HG03175 (cell line): ENCODE data around the gene CD248.
"Not testable (repeated sequence)": the region's sequence is repeated elsewhere in the genome, so short reads cannot be mapped to it uniquely, and the experiment has no call there.

ENCODE experiments used
- ATAC-seq: cut with Tn5 transposase; IDR thresholded peaks from one replicate; pipeline ENCODE4 v1.9.1; 2021; ENCODE audit warnings: mild to moderate bottlenecking, moderate library complexity; ENCODE audit not compliant: unreplicated experiment

Gene CD248

DNA sequence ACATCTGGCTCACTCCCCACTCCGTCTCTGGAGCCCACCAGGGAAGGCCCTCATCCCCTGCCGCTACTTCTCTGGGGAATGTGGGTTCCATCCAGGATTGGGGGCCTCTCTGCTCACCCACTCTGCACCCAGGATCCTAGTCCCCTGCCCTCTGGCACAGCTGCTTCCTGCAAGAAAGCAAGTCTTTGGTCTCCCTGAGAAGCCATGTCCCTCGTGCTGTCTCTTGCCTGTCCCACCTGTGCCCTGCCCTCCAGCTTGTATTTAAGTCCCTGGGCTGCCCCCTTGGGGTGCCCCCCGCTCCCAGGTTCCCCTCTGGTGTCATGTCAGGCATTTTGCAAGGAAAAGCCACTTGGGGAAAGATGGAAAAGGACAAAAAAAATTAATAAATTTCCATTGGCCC lies 39.8 kb downstream of the CD248 start:
- not testable (repeated sequence) for ATAC-seq

DNA sequence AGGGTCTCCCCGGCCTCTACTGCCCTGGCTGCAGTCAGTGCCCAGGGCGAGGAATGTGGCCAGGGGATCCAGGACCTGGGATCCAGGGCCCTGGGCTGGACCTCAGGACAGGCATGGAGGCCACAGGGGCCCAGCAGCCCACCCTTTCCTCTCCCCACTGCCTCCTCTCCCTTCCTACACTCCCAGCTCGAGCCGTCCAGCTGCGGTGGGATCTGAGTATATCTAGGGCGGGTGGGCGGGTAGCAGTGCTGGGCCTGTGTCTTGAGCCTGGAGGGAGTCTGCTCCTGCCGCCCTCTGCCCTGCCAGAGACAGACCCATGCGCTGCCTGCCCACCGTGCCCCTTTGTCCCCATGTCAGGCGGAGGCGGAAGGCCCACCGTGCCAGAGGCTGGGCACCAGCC lies 40.2 kb downstream of the CD248 start:
- ATAC-seq = not testable (repeated sequence)

DNA sequence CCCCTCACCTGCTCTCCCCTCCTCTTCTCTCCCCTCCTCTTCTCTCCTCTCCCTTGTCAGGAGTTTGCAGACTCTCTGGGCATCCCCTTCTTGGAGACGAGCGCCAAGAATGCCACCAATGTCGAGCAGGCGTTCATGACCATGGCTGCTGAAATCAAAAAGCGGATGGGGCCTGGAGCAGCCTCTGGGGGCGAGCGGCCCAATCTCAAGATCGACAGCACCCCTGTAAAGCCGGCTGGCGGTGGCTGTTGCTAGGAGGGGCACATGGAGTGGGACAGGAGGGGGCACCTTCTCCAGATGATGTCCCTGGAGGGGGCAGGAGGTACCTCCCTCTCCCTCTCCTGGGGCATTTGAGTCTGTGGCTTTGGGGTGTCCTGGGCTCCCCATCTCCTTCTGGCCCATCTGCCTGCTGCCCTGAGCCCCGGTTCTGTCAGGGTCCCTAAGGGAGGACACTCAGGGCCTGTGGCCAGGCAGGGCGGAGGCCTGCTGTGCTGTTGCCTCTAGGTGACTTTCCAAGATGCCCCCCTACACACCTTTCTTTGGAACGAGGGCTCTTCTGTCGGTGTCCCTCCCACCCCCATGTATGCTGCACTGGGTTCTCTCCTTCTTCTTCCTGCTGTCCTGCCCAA lies 40.7 kb downstream of the CD248 start:
- ATAC-seq = no peak

DNA sequence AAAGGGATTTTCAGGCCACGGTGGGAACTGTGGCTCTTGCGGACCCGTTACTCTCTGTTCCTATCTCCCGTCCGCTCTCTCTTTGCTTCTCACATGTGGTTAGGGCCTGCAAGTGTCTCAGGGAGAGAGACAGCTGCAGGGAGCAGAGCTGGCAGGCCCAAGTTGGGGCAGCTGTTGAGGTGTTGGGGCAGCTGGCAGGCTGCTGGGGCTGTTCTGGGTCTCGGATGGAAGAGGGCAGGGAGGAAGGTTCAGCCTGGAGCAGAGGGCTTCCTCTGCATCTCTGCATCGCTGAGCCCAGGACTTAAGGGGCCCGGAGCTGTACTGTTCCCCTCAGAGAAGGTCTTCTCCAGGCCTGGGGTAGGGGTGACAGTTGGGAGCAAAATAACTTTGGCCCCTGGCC lies 41.4 kb downstream of the CD248 start:
- no peak for ATAC-seq

DNA sequence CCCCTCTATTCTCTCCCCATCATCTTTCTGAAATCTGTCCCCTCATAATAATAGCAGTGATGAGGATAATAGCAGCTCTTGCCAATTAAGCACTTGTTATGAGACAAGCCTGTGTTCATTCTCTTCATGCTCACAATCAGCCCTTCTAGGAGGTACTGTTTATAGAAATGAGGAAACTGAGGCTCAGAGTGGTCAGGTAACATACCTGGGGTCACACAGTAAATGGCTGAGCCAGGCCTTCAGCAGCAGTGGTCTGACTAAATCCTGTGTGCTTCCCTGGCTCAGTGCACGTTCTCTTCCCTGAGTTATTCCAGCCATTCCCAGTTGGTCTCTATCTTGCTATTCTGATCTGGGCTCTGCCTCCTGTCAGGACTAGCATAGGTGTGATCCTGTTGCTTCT lies 42.6 kb downstream of the CD248 start:
- no peak for ATAC-seq

DNA sequence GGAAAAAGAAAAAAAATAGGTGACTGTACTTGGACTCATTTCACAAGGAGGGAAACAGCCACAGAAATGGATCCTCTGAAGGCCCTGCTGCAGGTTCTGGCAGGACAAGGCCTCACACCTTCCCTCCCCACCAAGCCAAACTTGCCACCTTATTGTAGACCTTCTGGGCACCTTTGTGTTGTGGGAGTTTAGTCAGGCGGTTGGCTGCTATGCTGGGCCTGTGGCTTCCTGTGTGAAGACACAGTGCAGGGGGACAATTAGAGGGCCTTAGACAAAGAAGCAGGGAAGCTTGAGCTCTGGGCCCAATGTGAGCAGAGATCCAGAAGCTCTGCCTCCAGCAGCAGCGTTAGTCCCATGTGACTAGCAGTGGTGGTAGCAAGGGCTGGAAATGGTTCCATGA lies 44.2 kb downstream of the CD248 start:
- ATAC-seq = no peak

DNA sequence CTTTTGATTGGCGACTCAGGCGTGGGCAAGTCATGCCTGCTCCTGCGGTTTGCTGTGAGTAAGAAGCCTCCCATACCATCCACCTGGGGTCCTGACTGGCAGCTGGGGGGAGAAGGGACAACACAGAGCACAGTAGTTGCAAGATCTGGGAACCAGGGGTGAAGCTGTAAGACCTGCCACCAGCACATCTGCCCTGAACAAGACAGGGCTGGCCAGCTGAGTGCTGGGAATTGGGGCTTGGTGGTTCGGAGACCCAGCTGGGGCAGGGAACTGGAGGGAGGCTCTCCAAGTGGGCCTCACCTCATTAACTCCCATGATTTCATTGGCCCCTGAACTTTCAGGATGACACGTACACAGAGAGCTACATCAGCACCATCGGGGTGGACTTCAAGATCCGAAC lies 45.0 kb downstream of the CD248 start:
- no peak for ATAC-seq

DNA sequence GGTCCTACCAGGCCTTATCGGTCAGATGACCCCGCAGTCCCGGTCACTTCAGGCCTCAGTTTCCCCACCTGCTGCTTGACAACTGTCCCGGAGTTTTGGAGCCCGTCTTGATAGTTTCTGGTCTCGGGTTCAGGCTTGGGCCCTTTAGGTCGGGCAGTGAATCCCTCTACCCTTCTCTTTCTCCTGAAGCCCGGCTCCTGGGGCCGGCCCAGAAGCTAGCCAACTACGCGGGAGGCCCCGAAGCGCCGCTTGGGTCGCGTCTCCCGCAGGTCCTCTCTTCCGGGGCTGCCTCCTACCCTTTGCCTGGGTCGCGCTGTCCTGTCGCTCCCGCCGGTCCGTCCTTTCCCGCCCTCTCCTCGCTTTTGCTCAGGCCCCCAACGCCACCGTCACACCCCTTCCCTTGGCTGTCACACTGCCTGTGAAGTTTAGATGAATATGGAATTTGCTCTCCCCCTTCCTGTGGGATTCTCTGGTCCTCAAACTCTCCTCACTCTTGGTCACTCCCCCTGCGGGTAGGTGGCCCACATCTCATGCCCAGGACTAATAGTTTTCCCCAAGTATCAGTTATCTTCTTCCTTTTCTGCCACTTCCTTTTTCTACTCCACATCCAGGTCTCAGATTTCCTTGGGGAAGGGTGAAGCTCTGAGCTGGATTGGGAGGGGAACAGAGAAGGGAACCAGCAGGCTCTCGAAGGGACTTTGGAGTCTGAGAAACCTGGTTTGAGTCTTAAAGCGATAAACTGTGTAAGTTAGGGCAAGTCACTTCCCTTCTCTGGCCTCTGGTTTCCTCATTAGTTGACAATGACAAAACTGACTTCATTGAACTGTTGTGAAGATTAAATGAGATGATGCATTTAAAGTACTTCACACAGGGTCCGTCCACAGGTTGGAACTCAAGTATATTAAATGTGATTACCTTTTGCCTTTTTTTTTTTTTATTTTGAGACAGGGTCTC lies 47.6 kb downstream of the CD248 start:
- ATAC-seq = no peak

DNA sequence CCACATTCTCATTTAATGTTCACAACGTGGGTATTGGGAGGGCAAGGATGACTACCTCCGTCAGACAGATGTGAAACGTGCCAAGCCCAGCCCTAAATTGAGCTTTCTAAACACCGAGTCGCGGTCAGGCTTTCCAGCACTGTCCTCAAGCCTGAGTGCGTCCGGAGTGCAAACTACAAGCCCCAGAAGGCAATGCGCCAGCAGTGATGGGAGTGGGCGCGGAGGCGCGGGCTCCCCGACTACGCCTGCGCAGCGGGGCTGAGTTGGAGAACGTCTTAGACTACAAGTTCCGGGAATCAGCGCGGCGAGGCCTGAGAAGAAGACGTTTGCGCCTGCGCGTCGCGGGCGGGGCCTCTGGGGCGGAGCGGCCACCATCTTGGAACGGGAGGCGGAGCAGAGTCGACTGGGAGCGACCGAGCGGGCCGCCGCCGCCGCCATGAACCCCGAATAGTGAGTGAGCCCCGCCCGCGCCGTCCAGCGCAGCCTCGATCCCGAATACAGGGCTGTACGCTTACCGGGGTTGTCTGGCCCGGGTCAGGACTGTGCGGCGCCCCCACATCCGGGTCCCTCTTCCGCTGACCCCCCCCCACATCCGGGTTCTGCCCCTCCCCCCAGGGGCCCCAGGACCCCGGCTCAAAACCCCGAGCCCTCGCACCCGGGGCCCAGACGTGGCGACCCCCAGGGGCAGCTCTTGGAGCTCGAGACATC lies 48.4 kb downstream of the CD248 start, which contains the start of gene RAB1B:
Gene RAB1B (plus strand): TSS at position 396 of the 708 bp plus-strand sequence. CDS start 41 bp downstream, at position 437.
- ATAC-seq = peak; percentile 88

DNA sequence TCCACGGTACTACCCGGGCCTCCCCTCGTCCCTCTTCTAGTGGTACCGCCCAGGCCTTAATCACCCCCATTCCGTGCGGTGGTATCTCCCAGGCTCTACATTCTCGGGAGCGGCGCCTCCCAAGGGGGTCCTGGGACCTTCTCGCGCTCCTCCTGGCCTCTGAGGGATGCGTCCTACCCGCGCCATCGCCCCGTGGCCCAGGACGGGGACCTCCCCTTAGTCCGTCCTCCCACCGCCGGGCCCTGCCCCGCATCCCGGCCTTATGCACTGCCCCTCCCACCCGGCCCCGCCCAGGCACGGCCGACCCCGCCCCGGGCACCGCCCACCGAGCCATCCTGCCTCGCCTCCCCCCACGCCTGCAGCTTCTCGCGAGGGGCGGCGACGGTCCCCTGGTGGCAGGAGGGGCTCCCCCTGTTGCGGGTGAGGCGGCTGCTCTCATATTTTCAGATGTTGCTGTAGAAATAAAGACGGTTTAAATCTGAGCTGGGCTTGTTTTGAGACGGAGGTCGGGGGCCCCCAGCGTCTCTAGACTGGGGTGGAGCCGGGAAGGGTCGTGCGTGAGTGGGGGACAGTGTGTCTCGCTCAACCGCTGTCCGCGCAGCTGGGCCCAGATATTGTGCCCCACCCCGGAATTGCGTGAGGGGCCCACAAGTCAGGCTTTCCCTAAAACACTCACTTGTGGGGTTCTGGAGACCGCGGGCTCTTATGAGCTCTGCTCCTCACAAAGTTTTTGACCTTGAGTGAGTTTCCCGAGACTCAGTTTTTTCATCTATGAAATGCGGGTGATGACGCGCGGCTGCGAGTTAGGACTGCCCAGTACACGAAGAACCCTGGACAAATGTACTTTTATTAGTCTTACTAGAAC lies 49.2 kb downstream of the CD248 start:
- ATAC-seq = peak; percentile 34

DNA sequence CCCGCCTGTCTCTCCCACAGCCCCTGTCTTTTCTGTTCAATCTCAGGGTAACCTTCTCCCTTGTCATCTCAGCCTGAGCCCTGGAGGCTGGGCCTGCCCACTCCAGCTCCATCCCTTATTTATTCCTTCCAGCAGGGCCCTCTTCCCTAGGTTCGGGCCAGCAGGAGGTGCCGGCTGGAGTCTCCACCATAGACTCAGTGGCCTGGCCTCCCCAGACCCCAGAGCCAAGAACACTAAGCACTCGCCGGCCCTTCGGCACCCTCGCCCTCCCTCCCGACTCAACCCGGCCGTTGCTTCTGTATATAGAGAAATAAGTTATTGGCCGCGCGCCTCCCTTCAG lies 49.8 kb downstream of the CD248 start:
- no peak for ATAC-seq

DNA sequence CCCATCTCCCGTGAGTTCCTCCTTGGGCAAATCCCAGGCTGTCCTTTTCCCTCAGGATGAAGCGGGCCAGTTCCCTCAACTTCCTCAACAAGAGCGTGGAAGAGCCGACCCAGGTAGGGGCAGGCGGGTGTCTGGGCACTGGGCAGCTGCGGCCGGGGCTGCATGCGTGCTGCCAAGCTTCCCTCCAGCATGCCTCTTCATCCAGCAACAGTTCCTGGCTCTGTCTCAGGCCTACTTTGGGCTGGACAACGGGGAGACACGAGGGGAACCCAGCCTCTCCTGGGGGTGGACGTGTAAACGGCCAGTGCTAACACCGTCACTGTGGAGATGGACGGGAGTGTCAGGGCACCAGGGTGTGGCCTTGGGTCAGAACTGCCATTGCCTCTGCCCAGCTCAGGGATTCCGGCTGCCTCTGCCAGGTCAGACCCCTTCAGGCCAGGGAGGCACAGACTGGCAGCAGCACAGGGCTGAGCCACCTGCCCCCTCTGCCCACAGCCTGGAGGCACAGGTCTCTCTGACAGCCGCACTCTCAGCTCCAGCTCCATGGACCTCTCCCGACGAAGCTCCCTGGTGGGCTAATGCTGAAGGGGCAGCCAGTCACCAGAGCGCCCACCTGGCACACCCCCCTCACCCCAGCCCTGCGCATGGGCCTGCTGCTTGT lies 50.3 kb downstream of the CD248 start:
- no peak for ATAC-seq

DNA sequence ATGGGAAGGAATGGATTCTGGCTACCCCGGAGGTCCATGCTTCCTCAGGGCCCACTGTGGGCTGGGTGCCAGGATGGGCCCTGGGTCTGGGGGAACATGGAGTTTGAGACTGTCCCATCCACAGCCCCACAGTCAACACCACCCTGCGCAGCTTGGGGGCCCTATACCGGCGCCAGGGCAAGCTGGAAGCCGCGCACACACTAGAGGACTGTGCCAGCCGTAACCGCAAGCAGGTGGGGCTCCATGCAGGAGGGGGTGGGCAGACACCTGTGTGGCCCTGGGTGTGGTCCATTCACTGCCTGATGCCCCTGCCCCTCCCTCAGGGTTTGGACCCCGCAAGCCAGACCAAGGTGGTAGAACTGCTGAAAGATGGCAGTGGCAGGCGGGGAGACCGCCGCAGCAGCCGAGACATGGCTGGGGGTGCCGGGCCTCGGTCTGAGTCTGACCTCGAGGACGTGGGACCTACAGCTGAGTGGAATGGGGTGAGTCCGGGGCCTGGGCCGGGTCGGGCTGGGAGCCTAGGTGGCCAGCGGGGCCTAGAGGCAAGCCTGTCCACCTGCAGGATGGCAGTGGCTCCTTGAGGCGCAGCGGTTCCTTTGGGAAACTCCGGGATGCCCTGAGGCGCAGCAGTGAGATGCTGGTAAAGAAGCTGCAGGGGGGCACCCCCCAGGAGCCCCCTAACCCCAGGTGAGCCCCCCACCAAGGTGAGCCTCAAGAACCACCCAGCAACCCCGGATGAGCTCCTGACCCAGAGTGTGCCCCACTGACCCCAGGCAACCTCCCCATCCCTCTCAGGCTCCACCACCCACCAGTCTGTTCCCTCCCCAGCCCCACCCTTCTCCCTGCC lies 51.1 kb downstream of the CD248 start:
- ATAC-seq = no peak

DNA sequence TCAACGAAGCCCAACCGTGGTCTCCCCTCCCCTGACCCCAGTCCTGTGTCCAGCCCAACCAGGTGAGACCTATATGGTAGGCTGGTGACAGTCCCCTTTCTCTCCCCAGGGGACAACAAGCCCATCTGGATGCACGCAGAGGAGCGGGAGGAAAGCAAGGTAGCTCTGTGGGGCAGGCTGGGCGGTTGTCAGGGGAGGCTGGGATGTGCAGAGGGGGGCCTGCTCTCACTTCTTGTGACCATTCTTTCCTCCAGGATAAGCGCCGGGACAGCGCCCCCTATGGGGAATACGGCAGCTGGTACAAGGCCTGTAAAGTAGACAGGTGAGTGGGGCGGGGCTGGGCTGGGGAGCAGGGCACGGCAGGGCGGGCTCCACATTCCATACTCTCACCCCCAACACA lies 51.9 kb downstream of the CD248 start:
- no peak for ATAC-seq
